GM12878 (cell line): Measurements from ENCODE around the gene GMIP. TPM values are rescaled to one million over a fixed set of nuclear protein-coding genes. Genes with fewer than 3 reads are reported as not detected.

Source experiments
- ATF7 ChIP-seq: fragments of 450-650 bp; IDR thresholded peaks from 2 replicates; pipeline ENCODE4 v1.6.1; 2016; ENCODE audit warnings: low read depth, mild to moderate bottlenecking
- DPF2 ChIP-seq: fragments of 450-650 bp; IDR thresholded peaks from 2 replicates; pipeline ENCODE4 v1.6.1; 2017; ENCODE audit warnings: mild to moderate bottlenecking
- EGR1 ChIP-seq, 2 experiments: IDR thresholded peaks; 1 replicate in 1 of 2; 2 replicates in 1 of 2; pipeline ENCODE4 v1.6.1; 2011 to 2012; ENCODE audit warnings: low read depth in 2 of 2, low read length in 2 of 2, borderline replicate concordance in 1 of 2, mild to moderate bottlenecking in 1 of 2, moderate library complexity in 1 of 2
- ESRRA ChIP-seq: IDR thresholded peaks from 2 replicates; pipeline ENCODE4 v1.6.1; 2012; ENCODE audit warnings: mild to moderate bottlenecking, low read length, improper control_type of control experiment
- ETV6 ChIP-seq, 2 experiments: fragments of 450-650 bp in 1 of 2; IDR thresholded peaks in 1 of 2; conservative IDR thresholded peaks in 1 of 2; 2 replicates each; pipeline ENCODE4 v1.6.1; 2014; ENCODE audit warnings: antibody characterized with exemption in 1 of 2, borderline replicate concordance in 1 of 2, low read depth in 1 of 2, mild to moderate bottlenecking in 1 of 2, moderate library complexity in 1 of 2
- GABPA ChIP-seq: IDR thresholded peaks from 2 replicates; pipeline ENCODE4 v1.6.1; 2014; ENCODE audit warnings: antibody characterized with exemption, low read depth, mild to moderate bottlenecking, inconsistent platforms
- IKZF1 ChIP-seq: fragments of 450-650 bp; conservative IDR thresholded peaks from 2 replicates; pipeline ENCODE4 v1.6.1; 2017; ENCODE audit warnings: antibody characterized with exemption, mild to moderate bottlenecking
- KDM1A ChIP-seq: fragments of 200-600 bp; sonication (generic); IDR thresholded peaks from 2 replicates; pipeline ENCODE4 v1.6.1; 2016; ENCODE audit warnings: borderline replicate concordance
- NBN ChIP-seq: fragments of 450-650 bp; IDR thresholded peaks from 2 replicates; pipeline ENCODE4 v1.6.1; 2016
- NFIC ChIP-seq: IDR thresholded peaks from 2 replicates; pipeline ENCODE4 v1.6.1; 2012; ENCODE audit warnings: low read depth, mild to moderate bottlenecking, inconsistent platforms, low read length, moderate library complexity
- RAD51 ChIP-seq: fragments of 450-650 bp; IDR thresholded peaks from 2 replicates; pipeline ENCODE4 v1.6.1; 2016; ENCODE audit warnings: moderate library complexity, mild to moderate bottlenecking, inconsistent platforms
- SRF ChIP-seq, 2 experiments: IDR thresholded peaks; 2 replicates each; pipeline ENCODE4 v1.6.1; 2011; ENCODE audit warnings: low read depth in 2 of 2, low read length in 2 of 2, mild to moderate bottlenecking in 1 of 2, moderate library complexity in 1 of 2
- ZNF274 ChIP-seq: IDR thresholded peaks from one replicate; pipeline ENCODE4 v1.8.0; 2011; ENCODE audit not compliant: insufficient read length, insufficient read depth
- polyA plus RNA-seq, 11 experiments: library from polyadenylated mRNA; depleted of rRNA in 4 of 11; unstranded in 6 of 11; stranded (reverse) in 5 of 11; fragments of >200 nt; fragmentation: Nextera tagmentation in 4 of 11; fragmentation: Illumina TruSeq in 1 of 11; extraction: Ambion mirVana in 4 of 11; extraction: Trizol in 1 of 11; gene quantifications; 1 replicate in 1 of 11; 2 replicates in 10 of 11; pipeline versions ENCODE4 v1.2.1 to v1.2.3, GENCODE V29; 2011 to 2016; ENCODE audit warnings: inconsistent platforms in 2 of 11, missing spikeins in 2 of 11, low read depth in 1 of 11
- total RNA-seq, 4 experiments: library from RNA; depleted of rRNA in 3 of 4; stranded (reverse); fragments of >200 nt in 3 of 4; fragmentation: Illumina TruSeq in 1 of 4; extraction: Trizol in 1 of 4; gene quantifications; 2 replicates each; pipeline versions ENCODE4 v1.2.1 to v1.2.3, GENCODE V29; 2013 to 2021
- TF ChIP-seq, protein P1 (sequence below): IDR thresholded peaks from 2 replicates; pipeline ENCODE4 v1.6.1; 2012; ENCODE audit warnings: improper control_type of control experiment, low read depth, low read length; ENCODE audit not compliant: insufficient replicate concordance
- TF ChIP-seq, protein P2 (sequence below): IDR thresholded peaks from 2 replicates; pipeline ENCODE4 v1.6.1; 2012; ENCODE audit warnings: mild to moderate bottlenecking, low read depth, low read length
- TF ChIP-seq, protein P3 (sequence below): IDR thresholded peaks from 2 replicates; pipeline ENCODE4 v1.6.1; 2011; ENCODE audit warnings: borderline replicate concordance, low read depth, mild to moderate bottlenecking, moderate library complexity, mixed read lengths, low read length; ENCODE audit not compliant: insufficient read depth; ENCODE audit errors: extremely low read length

Gene GMIP
- total and polyA plus RNA-seq, 10 of the 15 experiments (the other 5 are each of a cell fraction or from before 2014, with no cell fraction given), result 1.5 to 63.5 (median 22.3) TPM

DNA sequence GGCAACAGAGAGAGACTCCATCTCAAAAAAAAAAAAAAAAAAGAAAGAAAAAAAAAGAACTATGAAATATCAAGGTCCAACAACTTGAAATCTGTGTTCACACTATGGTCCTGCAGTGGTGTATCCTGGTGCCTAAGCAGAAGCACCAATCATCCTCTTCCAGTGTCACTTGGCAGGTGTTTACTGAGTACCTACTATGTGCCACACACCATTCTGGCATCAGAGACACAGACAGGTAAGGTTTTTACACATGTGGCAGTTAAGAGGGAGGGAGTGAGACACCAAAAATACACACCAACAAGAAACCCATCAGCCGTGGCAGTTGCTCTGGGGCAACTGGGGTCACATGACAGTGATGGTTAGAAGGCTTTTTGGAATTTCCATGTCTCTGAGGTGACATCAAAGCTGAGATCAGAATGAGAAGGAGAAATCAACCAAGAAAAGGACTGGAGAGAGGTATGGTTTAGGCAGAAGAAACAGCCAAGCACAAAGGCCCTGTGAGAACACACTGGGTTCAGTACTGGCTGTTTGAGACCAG is 42.6 kb downstream of the GMIP start (continued):
- no peak for TF ChIP-seq SRF (IDR thresholded peaks at IDR 0.05; ENCODE audit: low read depth in 2 of 2, low read length in 2 of 2)
- peak; percentile 65; the same call in 1 of the 2 replicates for TF ChIP-seq RAD51
- 0 out of 2 replicates have a peak, but pooled peaks have one; percentile 20 for TF ChIP-seq IKZF1
- no peak for TF ChIP-seq GABPA
- no peak for TF ChIP-seq ESRRA
- 0 out of 2 replicates have a peak, but pooled peaks have one; percentile 26 for TF ChIP-seq NFIC
- TF ChIP-seq, protein P1, sequence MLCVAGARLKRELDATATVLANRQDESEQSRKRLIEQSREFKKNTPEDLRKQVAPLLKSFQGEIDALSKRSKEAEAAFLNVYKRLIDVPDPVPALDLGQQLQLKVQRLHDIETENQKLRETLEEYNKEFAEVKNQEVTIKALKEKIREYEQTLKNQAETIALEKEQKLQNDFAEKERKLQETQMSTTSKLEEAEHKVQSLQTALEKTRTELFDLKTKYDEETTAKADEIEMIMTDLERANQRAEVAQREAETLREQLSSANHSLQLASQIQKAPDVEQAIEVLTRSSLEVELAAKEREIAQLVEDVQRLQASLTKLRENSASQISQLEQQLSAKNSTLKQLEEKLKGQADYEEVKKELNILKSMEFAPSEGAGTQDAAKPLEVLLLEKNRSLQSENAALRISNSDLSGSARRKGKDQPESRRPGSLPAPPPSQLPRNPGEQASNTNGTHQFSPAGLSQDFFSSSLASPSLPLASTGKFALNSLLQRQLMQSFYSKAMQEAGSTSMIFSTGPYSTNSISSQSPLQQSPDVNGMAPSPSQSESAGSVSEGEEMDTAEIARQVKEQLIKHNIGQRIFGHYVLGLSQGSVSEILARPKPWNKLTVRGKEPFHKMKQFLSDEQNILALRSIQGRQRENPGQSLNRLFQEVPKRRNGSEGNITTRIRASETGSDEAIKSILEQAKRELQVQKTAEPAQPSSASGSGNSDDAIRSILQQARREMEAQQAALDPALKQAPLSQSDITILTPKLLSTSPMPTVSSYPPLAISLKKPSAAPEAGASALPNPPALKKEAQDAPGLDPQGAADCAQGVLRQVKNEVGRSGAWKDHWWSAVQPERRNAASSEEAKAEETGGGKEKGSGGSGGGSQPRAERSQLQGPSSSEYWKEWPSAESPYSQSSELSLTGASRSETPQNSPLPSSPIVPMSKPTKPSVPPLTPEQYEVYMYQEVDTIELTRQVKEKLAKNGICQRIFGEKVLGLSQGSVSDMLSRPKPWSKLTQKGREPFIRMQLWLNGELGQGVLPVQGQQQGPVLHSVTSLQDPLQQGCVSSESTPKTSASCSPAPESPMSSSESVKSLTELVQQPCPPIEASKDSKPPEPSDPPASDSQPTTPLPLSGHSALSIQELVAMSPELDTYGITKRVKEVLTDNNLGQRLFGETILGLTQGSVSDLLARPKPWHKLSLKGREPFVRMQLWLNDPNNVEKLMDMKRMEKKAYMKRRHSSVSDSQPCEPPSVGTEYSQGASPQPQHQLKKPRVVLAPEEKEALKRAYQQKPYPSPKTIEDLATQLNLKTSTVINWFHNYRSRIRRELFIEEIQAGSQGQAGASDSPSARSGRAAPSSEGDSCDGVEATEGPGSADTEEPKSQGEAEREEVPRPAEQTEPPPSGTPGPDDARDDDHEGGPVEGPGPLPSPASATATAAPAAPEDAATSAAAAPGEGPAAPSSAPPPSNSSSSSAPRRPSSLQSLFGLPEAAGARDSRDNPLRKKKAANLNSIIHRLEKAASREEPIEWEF, result no peak
- TF ChIP-seq NBN, result no peak
- TF ChIP-seq KDM1A, result no peak
- peak; percentile 66; the same call in 1 of the 2 replicates for TF ChIP-seq DPF2
- TF ChIP-seq, protein P2, sequence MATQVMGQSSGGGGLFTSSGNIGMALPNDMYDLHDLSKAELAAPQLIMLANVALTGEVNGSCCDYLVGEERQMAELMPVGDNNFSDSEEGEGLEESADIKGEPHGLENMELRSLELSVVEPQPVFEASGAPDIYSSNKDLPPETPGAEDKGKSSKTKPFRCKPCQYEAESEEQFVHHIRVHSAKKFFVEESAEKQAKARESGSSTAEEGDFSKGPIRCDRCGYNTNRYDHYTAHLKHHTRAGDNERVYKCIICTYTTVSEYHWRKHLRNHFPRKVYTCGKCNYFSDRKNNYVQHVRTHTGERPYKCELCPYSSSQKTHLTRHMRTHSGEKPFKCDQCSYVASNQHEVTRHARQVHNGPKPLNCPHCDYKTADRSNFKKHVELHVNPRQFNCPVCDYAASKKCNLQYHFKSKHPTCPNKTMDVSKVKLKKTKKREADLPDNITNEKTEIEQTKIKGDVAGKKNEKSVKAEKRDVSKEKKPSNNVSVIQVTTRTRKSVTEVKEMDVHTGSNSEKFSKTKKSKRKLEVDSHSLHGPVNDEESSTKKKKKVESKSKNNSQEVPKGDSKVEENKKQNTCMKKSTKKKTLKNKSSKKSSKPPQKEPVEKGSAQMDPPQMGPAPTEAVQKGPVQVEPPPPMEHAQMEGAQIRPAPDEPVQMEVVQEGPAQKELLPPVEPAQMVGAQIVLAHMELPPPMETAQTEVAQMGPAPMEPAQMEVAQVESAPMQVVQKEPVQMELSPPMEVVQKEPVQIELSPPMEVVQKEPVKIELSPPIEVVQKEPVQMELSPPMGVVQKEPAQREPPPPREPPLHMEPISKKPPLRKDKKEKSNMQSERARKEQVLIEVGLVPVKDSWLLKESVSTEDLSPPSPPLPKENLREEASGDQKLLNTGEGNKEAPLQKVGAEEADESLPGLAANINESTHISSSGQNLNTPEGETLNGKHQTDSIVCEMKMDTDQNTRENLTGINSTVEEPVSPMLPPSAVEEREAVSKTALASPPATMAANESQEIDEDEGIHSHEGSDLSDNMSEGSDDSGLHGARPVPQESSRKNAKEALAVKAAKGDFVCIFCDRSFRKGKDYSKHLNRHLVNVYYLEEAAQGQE, result no peak
- TF ChIP-seq ZNF274, result no peak
- no peak for TF ChIP-seq ATF7
- TF ChIP-seq, protein P3, sequence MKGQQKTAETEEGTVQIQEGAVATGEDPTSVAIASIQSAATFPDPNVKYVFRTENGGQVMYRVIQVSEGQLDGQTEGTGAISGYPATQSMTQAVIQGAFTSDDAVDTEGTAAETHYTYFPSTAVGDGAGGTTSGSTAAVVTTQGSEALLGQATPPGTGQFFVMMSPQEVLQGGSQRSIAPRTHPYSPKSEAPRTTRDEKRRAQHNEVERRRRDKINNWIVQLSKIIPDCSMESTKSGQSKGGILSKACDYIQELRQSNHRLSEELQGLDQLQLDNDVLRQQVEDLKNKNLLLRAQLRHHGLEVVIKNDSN, result peak; percentile 27
- no peak for TF ChIP-seq EGR1 (IDR thresholded peaks at IDR 0.05; ENCODE audit: borderline replicate concordance in 1 of 2, low read depth in 2 of 2, low read length in 2 of 2)
- TF ChIP-seq ETV6 (conservative IDR thresholded peaks at IDR 0.05 in 1 of 2, IDR thresholded peaks at IDR 0.05 in 1 of 2; ENCODE audit: borderline replicate concordance in 1 of 2, low read depth in 1 of 2), result no peak
